AG20443 (cell line): ENCODE data around the gene APOO.
A peak's percentile ranks its signal among the peaks of the same experiment; 100 is the strongest.

ENCODE experiments used
- DNase-seq: peaks from one replicate; pipeline ENCODE4 v3.0.0; 2012; ENCODE audit warnings: low spot score, mixed read lengths

The APOO gene

DNA sequence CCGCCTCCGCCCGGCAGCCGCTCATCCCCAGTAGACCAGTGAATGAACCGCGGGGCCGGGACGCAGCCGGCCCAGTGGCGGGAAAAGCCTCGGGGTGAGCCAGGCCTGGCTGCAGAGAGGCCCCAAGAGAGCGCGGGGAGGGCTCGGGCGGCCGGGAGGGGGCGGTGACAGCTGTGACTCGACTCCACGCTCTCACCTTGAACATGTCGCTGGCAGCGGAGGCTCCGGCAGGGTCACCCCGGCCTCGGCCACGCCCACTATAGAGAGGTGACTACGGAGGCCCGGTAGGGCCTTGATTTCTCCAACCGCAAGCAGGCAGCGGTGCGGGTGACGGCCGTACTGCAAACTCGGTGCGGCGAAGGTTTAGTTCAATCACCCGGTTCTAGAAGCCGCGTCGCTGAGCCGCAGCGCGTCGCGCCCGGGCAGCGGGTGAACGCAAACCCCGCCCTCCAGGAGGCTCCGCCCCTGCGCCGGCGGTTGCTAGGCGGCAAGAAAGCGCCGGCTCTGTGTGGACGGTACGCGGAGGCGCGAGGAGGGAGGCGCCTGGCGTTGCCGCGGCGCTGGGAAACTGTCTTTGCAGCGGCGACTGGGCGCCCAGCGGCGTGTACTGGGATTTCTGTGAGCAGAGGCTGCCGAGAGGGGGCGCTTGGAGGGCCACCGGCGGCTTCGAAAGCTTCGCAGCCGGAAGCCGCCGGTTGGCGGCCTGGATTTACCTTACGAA lies at the start of gene APOO, which contains the start of gene CXorf58:
APOO (minus strand) TSS at position 441 of the 721 bp plus-strand sequence; CDS start at position 205, 236 bp downstream.
CXorf58 (plus strand) TSS at position 509 of the 721 bp plus-strand sequence. CDS start 2,297 bp downstream, outside the sequence.
- peak; percentile 93 for DNase-seq

DNA sequence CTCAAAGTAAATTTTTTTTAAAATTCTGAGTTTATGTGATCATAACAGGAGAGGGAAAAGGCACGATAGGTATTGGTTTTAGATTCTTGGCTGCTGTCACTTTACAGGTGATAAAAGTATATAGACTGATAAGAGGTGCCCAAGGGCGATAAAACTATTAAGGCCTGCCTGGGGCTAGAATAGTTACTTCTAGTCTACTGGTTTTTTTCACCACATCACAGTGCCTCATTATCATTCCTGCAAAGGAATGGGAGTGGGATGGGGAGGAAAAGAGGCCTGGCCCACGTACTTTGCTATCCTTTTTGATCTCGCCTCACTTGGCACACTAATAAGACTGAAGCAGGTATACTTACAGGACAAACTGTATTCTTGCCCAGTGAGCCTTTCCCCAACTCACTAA lies 46.7 kb upstream of the APOO start:
- no peak for DNase-seq

DNA sequence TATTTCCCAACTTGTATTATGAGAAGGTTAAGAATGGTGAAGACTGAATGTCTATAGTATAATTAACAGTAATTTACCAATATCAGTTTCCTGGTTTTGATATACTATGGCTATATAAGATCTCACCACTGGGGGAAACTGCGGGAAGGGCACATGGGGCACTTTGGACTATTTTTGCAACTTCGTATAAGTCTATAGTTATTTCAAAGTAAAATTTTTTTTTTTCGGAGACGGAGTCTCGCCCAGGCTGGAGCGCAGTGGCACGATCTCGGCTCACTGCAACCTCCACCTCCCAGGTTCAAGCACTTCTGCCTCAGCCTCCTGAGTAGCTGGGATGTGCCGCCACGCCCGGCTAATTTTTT lies 46.2 kb upstream of the APOO start:
- no peak for DNase-seq

DNA sequence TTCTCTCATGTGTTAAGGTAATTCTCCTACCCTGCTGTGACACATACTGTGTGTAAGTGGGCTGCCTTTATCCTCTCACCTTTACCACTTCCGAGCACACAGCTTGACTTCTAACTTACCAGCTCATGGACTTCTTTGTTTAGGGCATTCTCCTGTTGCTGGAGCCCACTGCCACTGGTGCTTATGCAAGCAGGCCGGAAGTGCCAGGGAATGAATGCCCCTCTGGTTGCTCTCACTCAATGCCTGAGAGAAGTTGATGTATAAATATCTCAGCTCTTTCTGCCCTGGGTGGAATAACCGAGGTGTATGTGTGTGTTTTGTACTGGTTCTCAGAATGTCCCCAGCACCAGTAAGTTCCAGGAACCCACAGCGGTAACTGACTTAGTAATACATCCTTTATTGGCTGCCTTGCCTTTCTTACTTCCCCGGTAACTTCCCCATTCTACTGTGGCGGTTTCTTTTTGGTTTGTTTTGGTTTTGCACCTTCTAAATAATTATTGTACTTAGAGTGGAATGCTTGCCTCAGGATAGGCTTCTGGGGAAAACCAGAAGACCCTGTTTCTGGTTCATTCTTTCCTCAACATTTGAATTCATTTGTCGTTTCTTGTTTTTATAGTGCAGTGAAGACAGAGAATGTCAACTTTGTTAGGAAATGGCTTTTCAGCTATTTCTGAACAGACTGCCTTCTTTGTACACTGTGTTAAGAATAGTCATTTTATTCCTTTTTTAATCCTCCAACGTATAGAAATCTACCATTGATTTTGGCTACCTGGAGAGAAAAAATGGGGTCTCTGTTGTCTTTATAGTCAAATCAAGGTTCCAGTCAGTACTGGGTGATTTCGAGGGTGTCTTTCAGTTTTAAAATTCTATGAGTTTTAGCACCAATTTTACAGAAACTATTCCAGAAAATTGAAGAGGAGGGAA lies 45.5 kb upstream of the APOO start:
- DNase-seq: no peak

DNA sequence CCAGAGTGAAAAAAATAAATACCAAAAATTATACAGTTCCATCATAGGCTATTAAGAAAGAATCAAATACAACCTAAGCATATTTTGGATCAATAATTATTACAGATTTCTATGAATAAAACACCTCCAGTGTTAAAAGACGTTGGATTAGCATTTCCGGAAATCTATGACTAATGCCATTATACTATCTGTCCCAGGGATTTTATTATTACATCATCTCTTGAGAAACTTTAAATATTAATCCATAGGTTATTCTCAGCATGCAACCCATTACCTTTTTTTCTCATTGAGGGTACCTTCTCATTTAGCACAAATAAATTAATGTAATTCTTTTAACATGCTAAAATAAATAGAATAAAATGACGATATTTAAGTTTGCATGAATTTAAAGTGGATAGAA lies 44.7 kb upstream of the APOO start:
- no peak for DNase-seq

DNA sequence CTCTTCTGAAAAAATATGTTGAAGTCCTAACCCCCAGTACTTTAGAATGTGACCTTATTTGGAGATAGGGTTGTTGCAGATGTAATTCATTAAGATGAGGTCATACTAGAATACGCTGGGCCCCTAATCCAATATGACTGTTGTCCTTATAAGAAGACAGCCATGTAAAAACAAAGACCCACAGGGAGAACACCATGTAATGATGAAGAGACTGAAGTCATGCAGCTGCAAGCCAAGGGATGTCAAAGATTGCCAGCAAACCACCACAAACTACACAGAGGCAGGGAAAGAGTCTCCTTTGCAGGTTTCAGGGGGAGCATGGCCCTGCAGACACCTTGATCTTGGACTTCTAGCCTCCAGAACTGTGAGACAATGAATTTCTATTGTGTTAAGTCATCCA lies 37.5 kb upstream of the APOO start:
- DNase-seq: no peak

DNA sequence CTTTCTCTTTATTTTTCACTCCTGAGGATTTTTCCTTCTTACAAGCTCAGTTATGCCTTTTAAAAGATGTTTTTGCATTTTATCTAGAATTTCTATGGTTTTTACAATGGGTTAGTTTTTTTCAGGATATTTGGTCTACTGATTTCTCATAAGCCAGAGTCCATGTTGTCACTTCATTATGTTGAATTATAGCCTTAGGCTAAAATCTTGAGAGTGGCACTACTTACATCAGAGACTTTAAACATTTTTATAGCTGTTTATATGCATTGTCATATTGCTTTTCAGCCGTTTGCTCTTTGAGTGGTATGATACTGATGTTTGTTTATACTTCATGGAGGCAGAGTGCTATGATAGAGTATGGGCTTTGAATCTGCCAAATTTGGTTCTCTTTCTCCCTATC lies 36.5 kb upstream of the APOO start:
- DNase-seq: no peak

DNA sequence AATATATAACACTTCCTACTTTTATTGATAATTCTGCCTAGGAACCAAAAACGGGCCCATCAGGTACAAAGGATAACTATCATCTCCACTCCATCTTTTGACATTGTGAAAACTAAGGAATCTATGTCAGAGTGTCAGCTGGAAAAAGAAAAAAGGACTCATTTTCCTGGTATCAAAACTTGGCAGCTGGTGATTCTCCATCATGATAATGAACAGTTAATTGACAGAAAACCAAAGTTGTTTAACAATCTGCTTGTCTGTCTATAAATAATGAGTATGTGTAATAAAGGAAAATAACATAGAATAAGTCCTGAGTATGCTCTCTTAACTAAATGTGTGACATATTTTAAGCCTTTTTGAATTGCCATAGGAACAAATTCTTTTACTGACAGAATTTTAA lies 31.5 kb upstream of the APOO start:
- no peak for DNase-seq

DNA sequence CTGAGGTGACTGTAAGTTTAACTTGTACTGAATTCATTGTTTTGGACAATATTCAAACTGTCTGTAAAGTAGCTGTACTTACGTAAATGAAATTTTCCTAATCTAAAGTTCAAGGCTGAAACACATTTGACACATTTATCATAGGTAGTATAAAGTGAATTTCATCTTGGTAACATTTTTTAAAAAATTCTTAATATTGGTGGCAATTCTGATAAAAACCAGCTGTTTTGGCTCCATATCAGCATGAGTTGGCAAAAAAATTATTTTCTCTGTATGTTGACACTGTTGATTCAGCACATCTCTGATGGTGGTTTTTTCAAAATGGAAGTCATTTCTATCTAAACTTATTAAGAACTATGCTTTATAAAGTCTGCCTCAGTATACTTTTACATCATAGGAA lies 31.0 kb upstream of the APOO start:
- no peak for DNase-seq

DNA sequence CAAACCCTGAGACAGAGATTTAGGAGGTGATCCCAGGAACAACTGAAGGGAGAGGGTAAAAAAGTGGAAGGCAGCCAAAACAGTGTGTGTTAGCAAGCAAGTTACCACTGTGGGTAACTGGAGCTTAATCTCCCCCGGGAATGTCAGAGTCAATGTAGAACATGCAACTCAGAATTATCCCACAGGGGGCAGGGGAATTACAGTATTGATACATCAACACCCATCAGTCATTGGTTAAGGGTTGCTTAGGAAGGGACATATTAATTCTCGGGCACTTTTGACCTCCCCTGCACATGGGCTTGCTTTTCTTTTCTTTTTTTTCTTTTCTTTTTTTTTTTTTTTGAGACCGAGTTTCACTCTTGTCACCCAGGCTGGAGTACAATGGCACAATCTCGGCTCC lies 29.4 kb upstream of the APOO start:
- DNase-seq: no peak

DNA sequence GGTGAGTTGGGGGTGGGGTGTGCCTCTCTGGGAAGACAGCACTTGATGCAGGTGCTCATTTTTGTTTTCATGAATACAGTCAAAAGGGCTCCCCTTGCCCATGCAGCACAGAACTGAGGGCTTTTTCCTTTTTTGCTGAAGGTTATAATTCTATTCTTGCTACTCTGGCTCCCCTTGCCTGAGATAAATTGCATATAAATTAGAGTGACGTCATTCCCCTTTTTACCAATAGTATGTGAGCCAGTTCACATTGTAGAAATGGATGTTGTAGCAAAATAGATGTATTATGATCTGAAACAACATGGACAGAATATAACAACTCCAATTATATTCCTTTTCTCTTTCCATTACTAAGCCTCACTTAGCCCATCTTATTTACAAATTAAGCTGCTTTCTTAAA lies 28.4 kb upstream of the APOO start:
- no peak for DNase-seq

DNA sequence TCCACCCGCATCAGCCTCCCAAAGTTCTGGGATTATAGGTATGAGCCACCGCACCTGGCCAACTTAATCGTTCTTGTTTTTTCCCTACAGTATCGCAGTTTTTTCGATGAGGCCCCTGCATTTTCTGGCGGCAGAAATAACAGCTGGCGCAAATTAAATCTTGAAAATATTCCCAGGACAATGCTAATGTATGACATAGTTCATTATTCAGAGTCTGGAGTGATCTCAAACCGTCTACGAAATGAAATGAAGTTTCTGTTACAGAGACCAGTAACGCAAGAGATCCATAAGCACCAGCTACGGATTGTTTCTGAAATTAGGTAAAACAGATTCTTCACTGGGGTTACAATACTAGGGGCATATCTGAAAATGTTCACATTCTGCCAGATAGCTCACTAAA lies 27.4 kb upstream of the APOO start:
- peak; percentile 18 for DNase-seq

DNA sequence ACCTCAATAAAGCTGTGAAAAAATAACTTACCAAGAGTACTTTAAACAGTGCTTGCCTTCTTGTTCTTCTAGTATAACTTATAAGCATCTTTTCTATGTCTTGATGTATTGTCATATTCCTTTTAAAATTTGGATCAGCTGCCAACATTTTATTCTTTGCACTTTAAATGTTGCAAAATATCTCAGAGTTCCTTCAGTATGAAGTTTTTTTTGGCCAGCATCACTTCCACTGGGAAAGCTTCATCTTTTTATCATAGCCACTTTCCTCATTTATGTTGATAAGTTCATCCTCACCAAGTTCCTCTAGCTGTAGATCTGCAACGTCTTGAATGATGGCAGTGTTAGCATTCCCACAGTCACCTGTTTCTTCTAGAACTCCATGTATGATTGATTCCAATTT lies 24.3 kb upstream of the APOO start:
- DNase-seq: no peak

DNA sequence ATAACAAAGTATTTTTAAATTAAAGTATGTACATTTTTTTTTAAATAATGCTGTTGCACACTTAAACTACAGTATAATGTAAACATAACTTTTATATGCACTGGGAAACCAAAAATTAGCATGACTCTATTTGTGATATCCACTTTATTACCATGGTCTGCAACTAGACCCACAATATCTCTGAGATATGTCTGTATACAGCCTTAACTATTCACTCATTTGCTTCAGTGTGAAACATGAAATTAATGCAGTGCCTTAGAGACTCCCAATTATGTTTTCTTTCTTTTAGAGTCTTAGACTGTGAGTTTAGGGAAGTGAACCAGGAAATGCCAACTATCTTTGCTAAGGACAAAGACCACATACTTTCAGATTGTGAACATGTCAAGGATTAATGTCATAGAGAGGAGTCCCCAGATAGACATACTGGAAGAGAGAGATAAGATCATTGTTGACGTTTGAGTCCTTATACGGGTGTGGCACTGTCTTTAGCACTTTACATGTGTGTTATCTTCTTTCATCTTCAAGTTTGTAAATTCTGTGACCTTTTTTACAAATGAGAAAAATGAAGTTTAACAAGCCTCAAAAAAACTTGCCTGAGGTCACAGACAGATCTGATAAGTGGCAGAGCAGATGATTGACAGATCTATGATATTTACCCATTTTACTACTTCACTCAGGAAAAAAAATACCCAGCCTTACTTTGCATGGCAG lies 23.3 kb upstream of the APOO start:
- no peak for DNase-seq

DNA sequence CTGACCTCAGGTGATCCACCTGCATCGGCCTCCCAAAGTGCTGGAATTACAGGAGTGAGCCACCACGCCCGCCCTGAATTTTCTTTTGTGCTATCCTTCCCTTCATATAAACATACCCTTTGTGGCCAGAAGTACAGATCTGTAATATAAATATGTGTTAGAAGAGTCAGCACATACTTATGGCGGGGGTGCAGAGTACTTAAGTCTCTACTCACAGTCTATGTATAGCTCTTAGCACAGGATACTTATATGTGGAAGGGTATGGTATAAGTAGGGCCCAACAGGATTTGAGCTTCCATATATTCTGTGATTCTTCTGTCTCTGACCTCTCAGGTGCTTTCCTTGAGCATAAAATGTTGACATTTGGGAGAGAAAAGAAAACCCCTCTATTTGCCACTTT lies 18.3 kb upstream of the APOO start:
- no peak for DNase-seq

DNA sequence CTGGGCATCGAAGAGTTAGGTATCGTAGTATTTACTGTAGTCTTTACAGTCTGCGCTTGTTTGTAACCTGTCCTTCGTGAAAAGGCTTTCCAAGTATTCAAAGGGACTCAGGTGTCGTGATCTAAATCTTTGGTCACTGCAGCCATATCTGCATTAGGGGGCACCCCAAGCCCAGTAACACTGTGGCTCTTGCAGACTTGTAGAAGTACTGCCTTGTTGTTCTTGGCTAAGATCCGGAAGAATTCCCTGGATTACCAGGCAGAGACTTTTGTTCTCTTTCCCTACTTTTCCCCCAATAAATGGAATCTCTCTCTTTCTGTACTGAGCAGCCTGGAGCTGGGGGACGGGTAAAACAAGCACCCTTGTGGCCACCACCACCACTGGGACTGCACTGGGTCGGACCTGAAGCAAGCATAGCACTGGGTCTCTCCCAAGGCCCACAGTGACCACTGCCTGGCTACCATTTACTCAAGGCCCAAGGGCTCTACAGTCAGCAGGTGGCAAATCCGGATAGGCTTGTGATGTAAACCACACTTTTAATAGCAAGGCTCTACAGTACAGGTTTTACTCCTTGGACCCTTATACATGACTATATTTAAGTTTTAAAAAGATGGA lies 12.1 kb upstream of the APOO start:
- DNase-seq: no peak

DNA sequence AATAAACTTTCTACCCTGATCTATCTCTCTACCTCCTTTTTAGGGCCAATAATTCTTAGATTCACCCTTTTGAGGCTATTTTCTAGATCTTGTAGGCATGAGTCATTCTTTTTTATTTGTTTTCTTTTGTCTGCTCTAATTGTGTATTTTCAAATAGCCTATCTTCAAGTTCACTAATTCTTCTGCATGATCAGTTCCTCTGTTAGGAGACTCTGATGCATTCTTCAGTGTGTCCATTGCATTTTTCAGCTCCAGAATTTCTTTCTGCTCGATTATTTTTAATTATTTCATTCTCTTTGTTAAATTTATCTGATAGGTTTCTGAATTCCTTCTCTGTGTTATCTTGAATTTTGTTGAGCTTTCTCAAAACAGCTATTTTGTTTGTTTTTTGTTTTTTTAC lies 11.4 kb upstream of the APOO start:
- DNase-seq: no peak

DNA sequence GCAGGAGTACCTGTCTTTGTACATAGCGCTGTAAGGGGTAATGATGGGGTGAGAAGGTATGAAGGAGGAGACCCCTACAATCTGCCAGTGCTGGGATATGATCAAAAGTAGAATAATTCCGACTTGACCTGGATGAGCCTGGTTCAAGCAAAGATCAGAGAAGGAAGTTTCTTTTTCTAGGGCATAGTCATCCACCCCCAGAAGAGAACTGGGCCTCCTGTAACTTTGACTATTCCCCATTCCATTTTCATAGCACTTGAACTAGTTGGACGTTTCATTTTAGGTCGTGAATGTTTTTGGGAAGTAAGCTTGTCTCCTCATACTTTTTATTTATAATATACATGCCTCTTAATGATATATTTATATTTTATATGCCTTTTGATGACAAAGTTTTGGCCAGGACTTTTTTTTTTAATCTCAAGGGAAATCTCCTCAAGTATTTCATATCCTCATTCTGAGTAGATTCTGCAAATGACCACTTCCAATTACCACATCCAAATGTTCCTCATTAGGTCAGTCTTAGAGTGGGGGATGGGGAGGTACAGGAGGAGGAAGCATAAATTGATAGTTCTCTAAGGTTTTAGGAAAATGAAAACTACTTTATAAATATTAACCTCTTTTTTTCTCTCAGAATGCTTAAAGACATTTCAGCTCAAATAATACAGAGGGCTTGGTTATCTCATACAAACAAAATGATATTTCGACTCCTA lies 3.5 kb upstream of the APOO start:
- DNase-seq: no peak

DNA sequence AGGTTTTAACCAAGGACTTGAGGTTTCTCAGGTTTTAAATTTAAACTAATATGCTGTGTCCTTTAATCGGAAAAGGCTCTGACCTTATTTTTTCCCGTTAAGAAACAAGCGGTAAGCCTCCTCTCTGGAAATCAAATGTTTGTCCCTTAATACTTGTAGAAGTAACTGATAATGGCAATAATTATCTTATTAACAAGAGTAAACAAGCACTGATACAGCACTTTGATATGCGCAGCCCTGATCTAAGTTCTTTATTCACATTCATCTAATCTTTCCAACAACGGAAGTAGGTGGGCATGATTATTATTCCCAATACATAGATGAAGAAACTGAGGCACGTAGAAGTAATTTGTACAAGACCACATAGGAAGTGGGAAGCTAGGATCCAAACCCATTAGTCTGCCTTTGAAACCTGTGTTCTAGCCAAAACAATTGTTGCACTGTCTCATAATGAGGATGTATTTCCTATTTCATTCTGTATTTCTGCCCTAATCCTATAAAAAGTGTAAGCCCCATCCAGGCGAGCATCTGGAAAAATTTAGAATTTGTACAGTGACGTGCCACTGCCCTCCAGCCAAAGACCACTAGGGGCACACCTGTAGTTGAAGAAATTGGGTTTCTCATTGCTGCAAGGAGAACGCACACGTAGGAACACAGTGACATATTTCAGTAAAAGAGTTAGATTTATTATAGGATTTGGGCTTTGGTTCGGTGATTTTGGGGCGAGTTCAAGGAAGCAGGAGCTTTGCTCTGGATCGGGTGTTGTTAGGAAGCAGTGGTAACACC lies 674 bp upstream of the APOO start:
- DNase-seq: no peak

DNA sequence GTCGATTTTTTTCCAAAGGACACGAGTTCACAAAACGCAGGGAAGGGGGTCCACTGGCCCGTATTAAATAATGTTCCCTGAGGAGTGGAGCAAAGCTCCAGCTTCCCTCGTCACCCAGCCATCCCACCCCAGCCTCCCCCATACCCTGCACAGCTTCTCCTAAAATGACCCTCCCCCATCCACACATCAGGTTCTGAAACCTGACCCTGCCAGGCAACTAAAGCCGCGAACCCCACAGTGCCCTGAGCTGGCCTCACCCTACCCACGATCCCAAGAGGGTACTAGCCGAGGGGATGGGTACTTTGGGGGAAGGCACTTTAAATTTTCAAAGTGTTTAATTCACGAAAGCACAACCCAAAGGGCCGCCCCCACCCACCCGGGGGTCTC lies 634 bp downstream of the APOO start:
- no peak for DNase-seq

DNA sequence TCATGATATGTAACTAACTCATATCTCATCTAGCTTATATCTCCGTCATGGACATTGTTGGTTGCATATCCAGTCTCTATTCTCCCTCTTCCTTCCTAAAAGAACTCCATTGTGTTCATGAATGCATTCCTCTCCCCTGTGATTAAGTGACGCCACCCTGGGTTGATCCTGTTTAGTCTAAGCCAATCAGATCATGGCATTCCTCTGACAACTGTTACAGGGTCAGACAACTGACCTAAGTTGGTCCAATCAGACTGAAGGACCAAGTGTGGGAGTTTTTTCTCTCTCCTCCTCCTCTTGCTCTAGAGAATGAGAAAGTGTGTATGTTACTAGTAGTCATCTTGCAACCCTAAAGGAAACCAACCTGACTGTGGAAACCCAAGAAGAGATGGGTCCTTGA lies 3.6 kb downstream of the APOO start:
- no peak for DNase-seq
